SJSA1 (cell line): ENCODE results near the gene UBB. TPM values are rescaled to one million over a fixed set of nuclear protein-coding genes. Genes with fewer than 3 reads are reported as not detected.

Experiments used
- DNase-seq, 2 experiments: peaks; one replicate each; pipeline ENCODE4 v3.0.0-alpha.2; 2015 to 2020; ENCODE audit warnings: low spot score in 2 of 2, low read depth in 1 of 2
- H3K27ac ChIP-seq: fragments of 250-450 bp; sonication (Bioruptor Pico); 2 replicates; pipeline ENCODE4 v1.5.1; 2020; ENCODE audit warnings: mild to moderate bottlenecking, moderate library complexity
- H3K27me3 ChIP-seq: fragments of 250-450 bp; sonication (Bioruptor Pico); replicated peaks from 2 replicates; pipeline ENCODE4 v1.5.1; 2020; ENCODE audit warnings: mild to moderate bottlenecking, moderate library complexity
- H3K36me3 ChIP-seq: fragments of 250-450 bp; sonication (Bioruptor Pico); 2 replicates; pipeline ENCODE4 v1.5.1; 2020; ENCODE audit warnings: mild to moderate bottlenecking
- H3K4me1 ChIP-seq: fragments of 250-450 bp; sonication (Bioruptor Pico); replicated peaks from 2 replicates; pipeline ENCODE4 v1.6.1; 2021; ENCODE audit warnings: mild to moderate bottlenecking
- H3K4me3 ChIP-seq: fragments of 250-450 bp; sonication (Bioruptor Pico); 2 replicates; pipeline ENCODE4 v1.5.1; 2020; ENCODE audit warnings: mild to moderate bottlenecking
- H3K9me3 ChIP-seq: fragments of 250-450 bp; sonication (Bioruptor Pico); replicated peaks from 2 replicates; pipeline ENCODE4 v1.5.1; 2020; ENCODE audit warnings: mild to moderate bottlenecking
- total RNA-seq: library from RNA; depleted of rRNA; stranded (reverse); fragments of >200 nt; shearing (Covaris generic); gene quantifications from 2 replicates; pipeline ENCODE4 v1.2.3, GENCODE V29; 2014; rRNA removed

Gene UBB
- total RNA-seq, 1 experiment from 2014 or later: 1,919 TPM

DNA sequence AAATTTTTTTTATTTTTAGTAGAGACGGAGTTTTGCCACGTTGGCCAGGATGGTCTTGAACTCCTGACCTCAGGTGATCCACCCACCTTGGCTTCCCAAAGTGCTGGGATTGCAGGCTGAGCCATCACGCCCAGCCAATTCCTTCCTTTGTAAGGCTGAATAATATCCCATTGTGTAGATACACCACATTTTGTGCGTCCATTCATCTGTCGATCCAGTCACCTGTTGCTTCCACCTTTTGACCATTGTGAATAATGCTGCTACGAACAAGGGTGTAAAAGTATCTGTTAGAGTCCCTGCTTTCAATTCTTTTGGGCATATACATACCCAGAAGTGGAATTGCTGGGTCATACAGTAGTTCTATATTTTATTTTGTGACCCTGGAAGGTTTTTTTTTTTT is 49.8 kb downstream of the UBB start:
- Histone ChIP-seq H3K4me3 (no peak overlapping the region), H3K36me3 (no peaks in the 10 kb centered on the region), H3K9me3 (no peaks in the 10 kb centered on the region), H3K27ac (no peak overlapping the region), H3K4me1 (no peaks in the 10 kb centered on the region), H3K27me3 (no peaks in the 10 kb centered on the region)
- no peak for DNase-seq

DNA sequence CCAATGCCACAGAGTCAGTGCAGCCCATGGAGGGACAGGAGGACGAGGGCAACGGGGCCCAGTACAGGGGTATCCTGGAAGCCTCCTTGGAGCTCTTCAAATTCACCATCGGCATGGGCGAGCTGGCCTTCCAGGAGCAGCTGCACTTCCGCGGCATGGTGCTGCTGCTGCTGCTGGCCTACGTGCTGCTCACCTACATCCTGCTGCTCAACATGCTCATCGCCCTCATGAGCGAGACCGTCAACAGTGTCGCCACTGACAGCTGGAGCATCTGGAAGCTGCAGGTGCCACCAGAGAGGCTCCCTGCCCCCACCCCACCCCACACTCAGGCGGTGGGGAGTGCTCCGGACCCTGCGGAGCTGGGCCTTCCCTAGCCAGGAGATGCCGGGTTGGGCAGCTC is 51.1 kb downstream of the UBB start:
- H3K36me3 ChIP-seq: no peaks in the 10 kb centered on the region
- no peaks in the 10 kb centered on the region for H3K9me3 ChIP-seq
- H3K4me1 ChIP-seq: no peaks in the 10 kb centered on the region
- no peak overlapping the region for H3K27ac ChIP-seq
- DNase-seq: no peak
- no peak overlapping the region for H3K4me3 ChIP-seq
- no peaks in the 10 kb centered on the region for H3K27me3 ChIP-seq

Other genes starting within 250 kb of the UBB start
- 45.6 and 56.9 TPM in 2 replicates for gene NCOR1, start 165.6 kb upstream of the UBB start, total RNA-seq
- 1.9 and 15.9 TPM in 2 replicates for gene PIGL, start 163.9 kb upstream of the UBB start, total RNA-seq
- gene CENPV, start 27.6 kb upstream of the UBB start, total RNA-seq: 48.3 and 66.0 TPM in 2 replicates
- gene TRPV2, start 34.5 kb downstream of the UBB start, total RNA-seq: 0.47 TPM in 1 of 2 replicates, not detected in the other
- 0.39 TPM in 1 of 2 replicates, not detected in the other for gene LRRC75A, start 111.1 kb downstream of the UBB start, total RNA-seq
- gene ZNF287, start 188.1 kb downstream of the UBB start, total RNA-seq: 4.5 and 6.4 TPM in 2 replicates